SK-N-SH (cell line): Measurements from ENCODE around the gene TMTC4. TPM values are rescaled to one million over a fixed set of nuclear protein-coding genes. Genes with fewer than 3 reads are reported as not detected.

Source experiments
- CTCF ChIA-PET: fragments of 300-600, 350-600 bp; formaldehyde crosslinking; extraction: SDS; loops from one replicate; lab custom pipeline; 2021; lab: Yijun Ruan, JAX
- POLR2A ChIA-PET: fragments of 350-600 bp; sonication (Branson Sonifier 250); formaldehyde crosslinking; extraction: SDS; loops from one replicate; lab custom pipeline; 2020; ENCODE audit warnings: antibody characterized with exemption, inconsistent platforms; lab: Yijun Ruan, JAX
- DNase-seq: peaks from one replicate; pipeline ENCODE4 v3.0.0; 2012
- H2AFZ ChIP-seq: fragments of 200-600 bp; sonication (generic); 2 replicates; pipeline ENCODE4 v1.8.1; 2016; ENCODE audit warnings: antibody characterized with exemption, mild to moderate bottlenecking, low read depth
- H3F3A ChIP-seq: fragments of 200-600 bp; sonication (generic); replicated peaks from 2 replicates; pipeline ENCODE3; 2016; ENCODE audit warnings: antibody characterized with exemption, mild to moderate bottlenecking; ENCODE audit not compliant: insufficient read depth
- H3K27ac ChIP-seq, 2 experiments: fragments of 200-500 bp in 1 of 2; fragments of 200-600 bp in 1 of 2; sonication (Bioruptor generic) in 1 of 2; sonication (generic), shearing (Covaris generic) in 1 of 2; 2 replicates each; pipeline versions ENCODE4 v1.5.1 to v1.6.1; 2014 to 2016; ENCODE audit warnings: low read depth in 2 of 2, inconsistent platforms in 1 of 2, low read length in 1 of 2, mild to moderate bottlenecking in 1 of 2, mixed read lengths in 1 of 2
- H3K27me3 ChIP-seq: fragments of 200-600 bp; sonication (generic), shearing (Covaris generic); 2 replicates; pipeline ENCODE4 v1.6.1; 2016; ENCODE audit warnings: mixed run types; ENCODE audit not compliant: insufficient read depth
- H3K36me3 ChIP-seq, 2 experiments: fragments of 200-500 bp in 1 of 2; fragments of 200-600 bp in 1 of 2; sonication (Bioruptor generic) in 1 of 2; sonication (generic) in 1 of 2; replicated peaks in 1 of 2; 2 replicates each; pipeline versions ENCODE3 to v1.5.1; 2014 to 2016; ENCODE audit warnings: low read length in 1 of 2, mild to moderate bottlenecking in 1 of 2; ENCODE audit not compliant: insufficient read depth in 2 of 2, control insufficient read depth in 1 of 2
- H3K4me1 ChIP-seq, 2 experiments: fragments of 200-500 bp in 1 of 2; fragments of 200-600 bp in 1 of 2; sonication (Bioruptor generic) in 1 of 2; sonication (generic), shearing (Covaris generic) in 1 of 2; 2 replicates each; pipeline versions ENCODE4 v1.5.1 to v1.6.1; 2014 to 2016; ENCODE audit warnings: low read depth in 1 of 2, low read length in 1 of 2, mixed run types in 1 of 2; ENCODE audit not compliant: insufficient read depth in 2 of 2, control insufficient read depth in 1 of 2
- H3K4me2 ChIP-seq: fragments of 200-600 bp; sonication (generic), shearing (Covaris generic); 2 replicates; pipeline ENCODE4 v1.6.1; 2017; ENCODE audit warnings: mixed run types
- H3K4me3 ChIP-seq, 2 experiments: fragments of 200-500 bp in 1 of 2; fragments of 200-600 bp in 1 of 2; sonication (Bioruptor generic) in 1 of 2; sonication (generic), shearing (Covaris generic) in 1 of 2; 2 replicates each; pipeline versions ENCODE4 v1.5.1 to v1.8.1; 2014 to 2016; ENCODE audit warnings: low read depth in 2 of 2, inconsistent platforms in 1 of 2, low read length in 1 of 2, mild to moderate bottlenecking in 1 of 2, mixed read lengths in 1 of 2, moderate library complexity in 1 of 2
- H3K79me2 ChIP-seq: fragments of 200-600 bp; sonication (generic); 2 replicates; pipeline ENCODE4 v1.8.1; 2017; ENCODE audit warnings: mild to moderate bottlenecking; ENCODE audit not compliant: insufficient read depth
- H3K9ac ChIP-seq: fragments of 200-600 bp; sonication (generic); 2 replicates; pipeline ENCODE4 v1.6.1; 2017; ENCODE audit warnings: mixed run types
- H3K9me2 ChIP-seq: fragments of 200-600 bp; sonication (generic); 2 replicates; pipeline ENCODE4 v1.6.1; 2017; ENCODE audit warnings: mixed run types
- H3K9me3 ChIP-seq: fragments of 200-600 bp; sonication (generic); 2 replicates; pipeline ENCODE4 v1.6.1; 2017; ENCODE audit warnings: mixed run types, mild to moderate bottlenecking, moderate library complexity
- H4K20me1 ChIP-seq: fragments of 200-600 bp; sonication (generic); 2 replicates; pipeline ENCODE4 v1.6.1; 2017; ENCODE audit warnings: mild to moderate bottlenecking, mixed run types; ENCODE audit not compliant: insufficient read depth
- ELF1 ChIP-seq: IDR thresholded peaks from 2 replicates; pipeline ENCODE4 v1.4.0; 2012
- EZH2phosphoT487 ChIP-seq: fragments of 200-600 bp; sonication (generic); IDR thresholded peaks from 2 replicates; pipeline ENCODE4 v1.6.1; 2017; ENCODE audit warnings: low read depth, mixed run types, mild to moderate bottlenecking, antibody characterized with exemption, moderate library complexity, borderline replicate concordance
- FOSL2 ChIP-seq: IDR thresholded peaks from 2 replicates; pipeline ENCODE4 v1.4.0; 2012; ENCODE audit warnings: low read depth, mild to moderate bottlenecking, moderate library complexity, borderline replicate concordance
- FOXM1 ChIP-seq: IDR thresholded peaks from 2 replicates; pipeline ENCODE4 v1.4.0; 2012; ENCODE audit warnings: low read depth, mild to moderate bottlenecking
- MEF2A ChIP-seq: IDR thresholded peaks from 2 replicates; pipeline ENCODE4 v1.4.0; 2012; ENCODE audit warnings: low read depth, borderline replicate concordance
- MXI1 ChIP-seq: IDR thresholded peaks from 2 replicates; pipeline ENCODE4 v1.6.1; 2012; ENCODE audit warnings: mild to moderate bottlenecking, low read depth, low read length, improper control_type of control experiment
- NFIC ChIP-seq: IDR thresholded peaks from 2 replicates; pipeline ENCODE4 v1.4.0; 2012; ENCODE audit warnings: borderline replicate concordance
- RAD21 ChIP-seq: IDR thresholded peaks from 2 replicates; pipeline ENCODE4 v1.6.1; 2012; ENCODE audit warnings: mild to moderate bottlenecking, low read length
- RCOR1 ChIP-seq: fragments of 150-350 bp; IDR thresholded peaks from 2 replicates; pipeline ENCODE4 v1.6.1; 2017; ENCODE audit warnings: antibody characterized with exemption, low read length
- RXRA ChIP-seq: IDR thresholded peaks from 2 replicates; pipeline ENCODE4 v1.4.0; 2012; ENCODE audit warnings: low read depth, mild to moderate bottlenecking, borderline replicate concordance
- SMC3 ChIP-seq: IDR thresholded peaks from 2 replicates; pipeline ENCODE4 v1.6.1; 2012; ENCODE audit warnings: low read depth, low read length, improper control_type of control experiment
- TEAD4 ChIP-seq: IDR thresholded peaks from 2 replicates; pipeline ENCODE4 v1.4.0; 2012; ENCODE audit warnings: mild to moderate bottlenecking, borderline replicate concordance; ENCODE audit not compliant: insufficient read depth
- WGBS: methylation state at CpG from one replicate; pipeline ENCODE4 v1.1.6; 2017; ENCODE audit warnings: low lambda C conversion rate; 5-methylcytosine and 5-hydroxymethylcytosine counted together
- polyA plus RNA-seq, 3 experiments: library from polyadenylated mRNA; depleted of rRNA; stranded (reverse); fragments of >200 nt; gene quantifications; 2 replicates each; pipeline ENCODE4 v1.2.3, GENCODE V29; 2012
- TF ChIP-seq, protein P1 (sequence below): IDR thresholded peaks from 2 replicates; pipeline ENCODE4 v1.6.1; 2012; ENCODE audit warnings: mild to moderate bottlenecking, low read depth, low read length, moderate library complexity
- TF ChIP-seq, protein P2 (sequence below): fragments of 200-600 bp; sonication (generic); IDR thresholded peaks from 2 replicates; pipeline ENCODE4 v1.6.1; 2017; ENCODE audit warnings: antibody characterized with exemption, mild to moderate bottlenecking, moderate library complexity
- TF ChIP-seq, protein P3 (sequence below): fragments of 150-350 bp; IDR thresholded peaks from 2 replicates; pipeline ENCODE4 v1.6.1; 2016; ENCODE audit warnings: mild to moderate bottlenecking, low read depth, low read length
- TF ChIP-seq, protein P4 (sequence below): IDR thresholded peaks from 2 replicates; pipeline ENCODE4; 2012
- TF ChIP-seq, protein P5 (sequence below): IDR thresholded peaks from 2 replicates; pipeline ENCODE4 v1.4.0; 2012; ENCODE audit warnings: low read depth, borderline replicate concordance

The TMTC4 gene
- polyA plus RNA-seq, 1 of the 3 experiments (the other 2 are of a cell fraction), result 22.3 TPM

DNA sequence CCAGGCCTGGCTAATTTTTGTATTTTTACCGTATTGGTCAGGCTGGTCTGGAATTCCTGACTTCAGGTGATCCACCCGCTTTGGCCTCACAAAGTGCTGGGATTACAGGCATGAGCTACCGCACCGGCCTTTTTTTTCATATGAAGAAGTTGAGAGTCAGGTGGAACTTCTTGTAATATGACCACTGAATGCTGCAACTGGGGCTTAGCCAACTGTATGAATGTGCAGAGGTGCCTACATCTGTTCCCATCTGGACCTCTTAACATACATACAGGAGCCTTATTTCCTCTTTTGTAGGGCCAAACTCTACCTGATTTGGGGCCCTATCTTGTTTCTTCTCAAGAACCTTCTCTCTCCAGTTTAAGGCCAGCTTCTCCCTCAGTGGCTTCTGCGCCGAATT lies 74.1 kb downstream of the TMTC4 start:
- DNase-seq, result no peak
- Histone ChIP-seq H3K27me3 (no peaks in the 10 kb centered on the region), H3K4me1 (no peaks in the 10 kb centered on the region), H3K27ac (no peak overlapping the region), H3K9me3 (no peaks in the 10 kb centered on the region), H4K20me1 (no peaks in the 10 kb centered on the region), H2AFZ (no peak overlapping the region), H3K9ac (no peak overlapping the region), H3K4me2 (no peak overlapping the region), H3K4me3 (no peak overlapping the region), H3K79me2 (no peaks in the 10 kb centered on the region), H3K36me3 (peaks cover 0 to 2% of the 10 kb centered on the region in 2 experiments), H3F3A (no peaks in the 10 kb centered on the region), H3K9me2 (no peaks in the 10 kb centered on the region)
- WGBS, result 89% methylated on average over 5 of the region's 6 CpGs
- ChIA-PET CTCF (interaction anchor here (1.5 kb wide), 1 partner anchor 28 kb away, joined by 4 read pairs; no protein-coding TSS in a partner anchor), POLR2A (no interaction called here)
- TF ChIP-seq ELF1 (no peak), RXRA (no peak), MXI1 (no peak), NFIC (no peak), EZH2phosphoT487 (no peak)
- TF ChIP-seq, protein P1, sequence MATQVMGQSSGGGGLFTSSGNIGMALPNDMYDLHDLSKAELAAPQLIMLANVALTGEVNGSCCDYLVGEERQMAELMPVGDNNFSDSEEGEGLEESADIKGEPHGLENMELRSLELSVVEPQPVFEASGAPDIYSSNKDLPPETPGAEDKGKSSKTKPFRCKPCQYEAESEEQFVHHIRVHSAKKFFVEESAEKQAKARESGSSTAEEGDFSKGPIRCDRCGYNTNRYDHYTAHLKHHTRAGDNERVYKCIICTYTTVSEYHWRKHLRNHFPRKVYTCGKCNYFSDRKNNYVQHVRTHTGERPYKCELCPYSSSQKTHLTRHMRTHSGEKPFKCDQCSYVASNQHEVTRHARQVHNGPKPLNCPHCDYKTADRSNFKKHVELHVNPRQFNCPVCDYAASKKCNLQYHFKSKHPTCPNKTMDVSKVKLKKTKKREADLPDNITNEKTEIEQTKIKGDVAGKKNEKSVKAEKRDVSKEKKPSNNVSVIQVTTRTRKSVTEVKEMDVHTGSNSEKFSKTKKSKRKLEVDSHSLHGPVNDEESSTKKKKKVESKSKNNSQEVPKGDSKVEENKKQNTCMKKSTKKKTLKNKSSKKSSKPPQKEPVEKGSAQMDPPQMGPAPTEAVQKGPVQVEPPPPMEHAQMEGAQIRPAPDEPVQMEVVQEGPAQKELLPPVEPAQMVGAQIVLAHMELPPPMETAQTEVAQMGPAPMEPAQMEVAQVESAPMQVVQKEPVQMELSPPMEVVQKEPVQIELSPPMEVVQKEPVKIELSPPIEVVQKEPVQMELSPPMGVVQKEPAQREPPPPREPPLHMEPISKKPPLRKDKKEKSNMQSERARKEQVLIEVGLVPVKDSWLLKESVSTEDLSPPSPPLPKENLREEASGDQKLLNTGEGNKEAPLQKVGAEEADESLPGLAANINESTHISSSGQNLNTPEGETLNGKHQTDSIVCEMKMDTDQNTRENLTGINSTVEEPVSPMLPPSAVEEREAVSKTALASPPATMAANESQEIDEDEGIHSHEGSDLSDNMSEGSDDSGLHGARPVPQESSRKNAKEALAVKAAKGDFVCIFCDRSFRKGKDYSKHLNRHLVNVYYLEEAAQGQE, result no peak
- TF ChIP-seq, protein P2, sequence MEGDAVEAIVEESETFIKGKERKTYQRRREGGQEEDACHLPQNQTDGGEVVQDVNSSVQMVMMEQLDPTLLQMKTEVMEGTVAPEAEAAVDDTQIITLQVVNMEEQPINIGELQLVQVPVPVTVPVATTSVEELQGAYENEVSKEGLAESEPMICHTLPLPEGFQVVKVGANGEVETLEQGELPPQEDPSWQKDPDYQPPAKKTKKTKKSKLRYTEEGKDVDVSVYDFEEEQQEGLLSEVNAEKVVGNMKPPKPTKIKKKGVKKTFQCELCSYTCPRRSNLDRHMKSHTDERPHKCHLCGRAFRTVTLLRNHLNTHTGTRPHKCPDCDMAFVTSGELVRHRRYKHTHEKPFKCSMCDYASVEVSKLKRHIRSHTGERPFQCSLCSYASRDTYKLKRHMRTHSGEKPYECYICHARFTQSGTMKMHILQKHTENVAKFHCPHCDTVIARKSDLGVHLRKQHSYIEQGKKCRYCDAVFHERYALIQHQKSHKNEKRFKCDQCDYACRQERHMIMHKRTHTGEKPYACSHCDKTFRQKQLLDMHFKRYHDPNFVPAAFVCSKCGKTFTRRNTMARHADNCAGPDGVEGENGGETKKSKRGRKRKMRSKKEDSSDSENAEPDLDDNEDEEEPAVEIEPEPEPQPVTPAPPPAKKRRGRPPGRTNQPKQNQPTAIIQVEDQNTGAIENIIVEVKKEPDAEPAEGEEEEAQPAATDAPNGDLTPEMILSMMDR, result no peak
- TF ChIP-seq, protein P3, sequence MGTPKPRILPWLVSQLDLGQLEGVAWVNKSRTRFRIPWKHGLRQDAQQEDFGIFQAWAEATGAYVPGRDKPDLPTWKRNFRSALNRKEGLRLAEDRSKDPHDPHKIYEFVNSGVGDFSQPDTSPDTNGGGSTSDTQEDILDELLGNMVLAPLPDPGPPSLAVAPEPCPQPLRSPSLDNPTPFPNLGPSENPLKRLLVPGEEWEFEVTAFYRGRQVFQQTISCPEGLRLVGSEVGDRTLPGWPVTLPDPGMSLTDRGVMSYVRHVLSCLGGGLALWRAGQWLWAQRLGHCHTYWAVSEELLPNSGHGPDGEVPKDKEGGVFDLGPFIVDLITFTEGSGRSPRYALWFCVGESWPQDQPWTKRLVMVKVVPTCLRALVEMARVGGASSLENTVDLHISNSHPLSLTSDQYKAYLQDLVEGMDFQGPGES, result no peak

DNA sequence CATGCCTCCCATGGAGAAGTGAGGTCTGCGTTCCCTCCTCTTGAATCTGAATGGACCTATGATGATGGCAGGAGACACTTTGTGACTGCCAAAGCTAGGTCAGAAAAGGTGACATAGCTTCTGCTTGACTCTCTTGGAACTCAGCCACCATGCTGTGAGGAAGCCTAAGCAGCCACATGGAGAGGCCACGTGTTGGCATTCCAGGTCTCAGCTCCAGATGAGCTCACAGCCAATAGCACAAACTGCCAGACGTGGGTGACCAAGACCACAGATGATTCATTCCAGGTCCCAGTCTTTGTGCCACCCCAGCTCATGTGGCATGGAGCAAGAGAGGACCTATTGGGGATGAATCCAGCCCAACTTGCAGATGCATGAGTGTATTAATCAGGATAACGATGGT lies 77.3 kb downstream of the TMTC4 start:
- no peaks in the 10 kb centered on the region for H3K9me2 ChIP-seq
- WGBS, result 82% methylated on average over 4 of the region's 4 CpGs
- ChIA-PET POLR2A (no interaction called here), CTCF (interaction anchor here (0.7 to 1.0 kb wide), 2 partner anchors 8 to 1964 kb away, joined by 3 to 8 read pairs; partner anchors contain the start of gene GGACT)
- H3K4me3 ChIP-seq, result no peak overlapping the region
- no peak overlapping the region for H2AFZ ChIP-seq
- H3K27me3 ChIP-seq, result no peaks in the 10 kb centered on the region
- H3K4me2 ChIP-seq, result no peak overlapping the region
- no peak for DNase-seq
- no peak overlapping the region for H3K9ac ChIP-seq
- no peaks in the 10 kb centered on the region for H3F3A ChIP-seq
- no peaks in the 10 kb centered on the region for H3K9me3 ChIP-seq
- H3K27ac ChIP-seq, result no peak overlapping the region
- no peaks in the 10 kb centered on the region for H3K36me3 ChIP-seq
- H3K79me2 ChIP-seq, result no peaks in the 10 kb centered on the region
- H3K4me1 ChIP-seq, result no peaks in the 10 kb centered on the region
- no peaks in the 10 kb centered on the region for H4K20me1 ChIP-seq
- no peak for TF ChIP-seq FOSL2
- TF ChIP-seq FOXM1, result no peak
- TF ChIP-seq SMC3, result no peak
- no peak for TF ChIP-seq MXI1
- TF ChIP-seq NFIC, result no peak
- TF ChIP-seq RAD21, result no peak
- no peak for TF ChIP-seq TEAD4
- TF ChIP-seq, protein P4, sequence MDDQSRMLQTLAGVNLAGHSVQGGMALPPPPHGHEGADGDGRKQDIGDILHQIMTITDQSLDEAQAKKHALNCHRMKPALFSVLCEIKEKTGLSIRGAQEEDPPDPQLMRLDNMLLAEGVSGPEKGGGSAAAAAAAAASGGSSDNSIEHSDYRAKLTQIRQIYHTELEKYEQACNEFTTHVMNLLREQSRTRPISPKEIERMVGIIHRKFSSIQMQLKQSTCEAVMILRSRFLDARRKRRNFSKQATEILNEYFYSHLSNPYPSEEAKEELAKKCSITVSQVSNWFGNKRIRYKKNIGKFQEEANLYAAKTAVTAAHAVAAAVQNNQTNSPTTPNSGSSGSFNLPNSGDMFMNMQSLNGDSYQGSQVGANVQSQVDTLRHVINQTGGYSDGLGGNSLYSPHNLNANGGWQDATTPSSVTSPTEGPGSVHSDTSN, result no peak
- TF ChIP-seq, protein P5, sequence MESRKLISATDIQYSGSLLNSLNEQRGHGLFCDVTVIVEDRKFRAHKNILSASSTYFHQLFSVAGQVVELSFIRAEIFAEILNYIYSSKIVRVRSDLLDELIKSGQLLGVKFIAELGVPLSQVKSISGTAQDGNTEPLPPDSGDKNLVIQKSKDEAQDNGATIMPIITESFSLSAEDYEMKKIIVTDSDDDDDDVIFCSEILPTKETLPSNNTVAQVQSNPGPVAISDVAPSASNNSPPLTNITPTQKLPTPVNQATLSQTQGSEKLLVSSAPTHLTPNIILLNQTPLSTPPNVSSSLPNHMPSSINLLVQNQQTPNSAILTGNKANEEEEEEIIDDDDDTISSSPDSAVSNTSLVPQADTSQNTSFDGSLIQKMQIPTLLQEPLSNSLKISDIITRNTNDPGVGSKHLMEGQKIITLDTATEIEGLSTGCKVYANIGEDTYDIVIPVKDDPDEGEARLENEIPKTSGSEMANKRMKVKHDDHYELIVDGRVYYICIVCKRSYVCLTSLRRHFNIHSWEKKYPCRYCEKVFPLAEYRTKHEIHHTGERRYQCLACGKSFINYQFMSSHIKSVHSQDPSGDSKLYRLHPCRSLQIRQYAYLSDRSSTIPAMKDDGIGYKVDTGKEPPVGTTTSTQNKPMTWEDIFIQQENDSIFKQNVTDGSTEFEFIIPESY, result no peak
- TF ChIP-seq RCOR1, result no peak
- TF ChIP-seq EZH2phosphoT487, result no peak
- no peak for TF ChIP-seq MEF2A
- no peak for TF ChIP-seq ELF1
